Vagina (tissue), 2 donors: Measurements from ENCODE around the gene CHRNA4.

Experiments
- CTCF ChIP-seq, 3 experiments: fragments of 450-650 bp in 2 of 3; fragments of 200-600 bp in 1 of 3; sonication (generic) in 1 of 3; IDR thresholded peaks; one replicate each; pipeline ENCODE4 v1.5.1; 2017 to 2019; ENCODE audit warnings: antibody characterized with exemption in 3 of 3, mild to moderate bottlenecking in 2 of 3, moderate library complexity in 2 of 3
- POLR2A ChIP-seq, 2 donors: fragments of 450-650 bp; IDR thresholded peaks; one replicate each; pipeline ENCODE4 v1.6.1; 2017; ENCODE audit warnings: antibody characterized with exemption in 2 of 2, mild to moderate bottlenecking in 2 of 2, moderate library complexity in 2 of 2
- POLR2AphosphoS5 ChIP-seq, 2 donors: sonication (generic); formaldehyde crosslinking; IDR thresholded peaks; one replicate each; pipeline ENCODE4 v1.9.0; 2017; ENCODE audit warnings: antibody characterized with exemption in 2 of 2, mild to moderate bottlenecking in 2 of 2, low read depth in 1 of 2; ENCODE audit not compliant: insufficient read depth in 1 of 2

- TF ChIP-seq CTCF (IDR thresholded peaks at IDR 0.05) = no peak
- no peak for TF ChIP-seq POLR2A (IDR thresholded peaks at IDR 0.05)
- TF ChIP-seq POLR2AphosphoS5 (IDR thresholded peaks at IDR 0.05; ENCODE audit: insufficient read depth in 1 of 2, low read depth in 1 of 2) = no peak
These were observed 628 bp upstream of the CHRNA4 start for GRCh38 chr20:63361519-63362435.
